Smooth muscle cell (in vitro differentiated cells): Measurements from ENCODE around the gene TMEM258. TPM values are rescaled to one million over a fixed set of nuclear protein-coding genes. Genes with fewer than 3 reads are reported as not detected.
A peak's percentile ranks its signal among the peaks of the same experiment; 100 is the strongest.

Source experiments
- DNase-seq: peaks from one replicate; lab custom pipeline; 2025; ENCODE audit not compliant: unreplicated experiment; lab: John Stamatoyannopoulos, UW
- H2AFZ ChIP-seq: fragments of 200-600 bp; sonication (generic); 2 replicates; pipeline ENCODE4 v1.6.0; 2016; ENCODE audit warnings: antibody characterized with exemption, low read depth, mild to moderate bottlenecking
- H3F3A ChIP-seq: fragments of 200-600 bp; sonication (generic); 2 replicates; pipeline ENCODE4 v1.6.0; 2017; ENCODE audit warnings: antibody characterized with exemption, low read depth
- H3K27ac ChIP-seq: fragments of 200-600 bp; sonication (generic); 2 replicates; pipeline ENCODE4 v1.5.1; 2016; ENCODE audit warnings: low read depth, mild to moderate bottlenecking
- H3K27me3 ChIP-seq: fragments of 200-600 bp; sonication (generic); 2 replicates; pipeline ENCODE4 v1.6.1; 2016; ENCODE audit warnings: low read depth, mild to moderate bottlenecking
- H3K36me3 ChIP-seq: fragments of 200-600 bp; sonication (generic); 2 replicates; pipeline ENCODE4 v1.5.1; 2016; ENCODE audit warnings: low read depth
- H3K4me1 ChIP-seq: fragments of 200-600 bp; sonication (generic); 2 replicates; pipeline ENCODE4 v1.5.1; 2016; ENCODE audit warnings: low read depth
- H3K4me2 ChIP-seq: fragments of 200-600 bp; sonication (generic); 2 replicates; pipeline ENCODE4 v1.6.0; 2016; ENCODE audit warnings: mild to moderate bottlenecking
- H3K4me3 ChIP-seq: fragments of 200-600 bp; sonication (generic); 2 replicates; pipeline ENCODE4 v1.5.1; 2016; ENCODE audit warnings: mild to moderate bottlenecking
- H3K79me2 ChIP-seq: fragments of 200-600 bp; sonication (generic); 2 replicates; pipeline ENCODE4 v1.6.0; 2016; ENCODE audit warnings: low read depth, mild to moderate bottlenecking
- H3K9ac ChIP-seq: fragments of 200-600 bp; sonication (generic); 2 replicates; pipeline ENCODE4 v1.6.0; 2016; ENCODE audit warnings: low read depth
- H3K9me3 ChIP-seq: fragments of 200-600 bp; sonication (generic); replicated peaks from 2 replicates; pipeline ENCODE4 v1.5.1; 2016; ENCODE audit warnings: low read depth
- H4K20me1 ChIP-seq: fragments of 200-600 bp; sonication (generic); 2 replicates; pipeline ENCODE4 v1.6.0; 2016; ENCODE audit warnings: low read depth
- CTCF ChIP-seq: fragments of 200-600 bp; sonication (generic); IDR thresholded peaks from 2 replicates; pipeline ENCODE4 v1.5.1; 2017; ENCODE audit warnings: borderline replicate concordance, mild to moderate bottlenecking, antibody characterized with exemption; ENCODE audit not compliant: insufficient read depth, poor library complexity, severe bottlenecking
- WGBS: methylation state at CpG from one replicate; pipeline ENCODE4 v1.1.7; 2016; ENCODE audit warnings: low lambda C conversion rate; 5-methylcytosine and 5-hydroxymethylcytosine counted together
- polyA plus RNA-seq: library from polyadenylated mRNA; unstranded; fragments of >200 nt; fragmentation: Nextera tagmentation; extraction: Ambion mirVana; gene quantifications from 2 replicates; pipeline ENCODE4 v1.2.1, GENCODE V29; 2016
- total RNA-seq: library from RNA; depleted of rRNA; stranded (reverse); fragments of >200 nt; gene quantifications from 2 replicates; pipeline ENCODE4 v1.2.3, GENCODE V29; 2014

Gene TMEM258
- total and polyA plus RNA-seq, 2 experiments from 2014 or later: 118 to 300 TPM

- no peak for TF ChIP-seq CTCF
- no peaks in the 10 kb centered on the region for H3K27me3 ChIP-seq
- WGBS: 89% methylated on average over 14 of the region's 14 CpGs
- H3K4me3 ChIP-seq: no peak overlapping the region
- DNase-seq: no peak
- H3K9me3 ChIP-seq: no peaks in the 10 kb centered on the region
- H4K20me1 ChIP-seq: no peaks in the 10 kb centered on the region
- no peak overlapping the region for H3K27ac ChIP-seq
- peaks cover 8% of the 10 kb centered on the region for H3F3A ChIP-seq
- no peak overlapping the region for H2AFZ ChIP-seq
- H3K9ac ChIP-seq: no peak overlapping the region
- H3K4me1 ChIP-seq: peaks cover 40% of the 10 kb centered on the region
- no peaks in the 10 kb centered on the region for H3K36me3 ChIP-seq
- H3K4me2 ChIP-seq: no peak overlapping the region
- H3K79me2 ChIP-seq: peaks cover 34% of the 10 kb centered on the region
Observed at GRCh38 chr11:61751384-61751783, 41.0 kb downstream of the TMEM258 start.

GRCh38 chr11:61750631-61751273 lies 41.6 kb downstream of the TMEM258 start:
- no peaks in the 10 kb centered on the region for H3K36me3 ChIP-seq
- 97% methylated on average over 5 of the region's 5 CpGs for WGBS

GRCh38 chr11:61749591-61750217 lies 42.7 kb downstream of the TMEM258 start:
- Histone ChIP-seq H3K9me3 (no peaks in the 10 kb centered on the region), H3K36me3 (no peaks in the 10 kb centered on the region), H3K4me2 (peak overlapping the region; percentile 84), H3K4me3 (no peak overlapping the region), H3K9ac (no peak overlapping the region), H3K27ac (peak overlapping the region; percentile 53), H3K79me2 (peaks cover 18% of the 10 kb centered on the region), H3K27me3 (no peaks in the 10 kb centered on the region), H2AFZ (peak overlapping the region; percentile 49), H3F3A (peaks cover 8% of the 10 kb centered on the region), H3K4me1 (peaks cover 30% of the 10 kb centered on the region), H4K20me1 (no peaks in the 10 kb centered on the region)
- TF ChIP-seq CTCF: no peak
- peak; percentile 55 for DNase-seq
- 18% methylated on average over 19 of the region's 21 CpGs for WGBS

More at GRCh38 chr11:61750631-61751273, 41.6 kb downstream of the TMEM258 start:
- Histone ChIP-seq H3K4me1 (peaks cover 34% of the 10 kb centered on the region), H3K27ac (no peak overlapping the region), H3K9ac (no peak overlapping the region), H3K27me3 (no peaks in the 10 kb centered on the region), H3K4me2 (no peak overlapping the region), H2AFZ (no peak overlapping the region), H3K9me3 (no peaks in the 10 kb centered on the region), H4K20me1 (no peaks in the 10 kb centered on the region), H3K79me2 (peaks cover 28% of the 10 kb centered on the region), H3K4me3 (no peak overlapping the region), H3F3A (peaks cover 8% of the 10 kb centered on the region)
- no peak for TF ChIP-seq CTCF
- DNase-seq: no peak

GRCh38 chr11:61747967-61748285 lies 44.5 kb downstream of the TMEM258 start:
- no peak for TF ChIP-seq CTCF
- Histone ChIP-seq H3K4me3 (no peak overlapping the region), H3K9me3 (no peaks in the 10 kb centered on the region), H2AFZ (no peak overlapping the region), H3K36me3 (no peaks in the 10 kb centered on the region), H3K4me1 (peaks cover 16% of the 10 kb centered on the region), H3K4me2 (no peak overlapping the region), H3F3A (peaks cover 8% of the 10 kb centered on the region), H3K79me2 (peaks cover 4% of the 10 kb centered on the region), H3K9ac (no peak overlapping the region), H3K27me3 (no peaks in the 10 kb centered on the region), H4K20me1 (no peaks in the 10 kb centered on the region), H3K27ac (no peak overlapping the region)
- DNase-seq: no peak
- 60% methylated on average over 3 of the region's 3 CpGs for WGBS
